ENCODE data around the gene SLC39A11. TPM values are rescaled to one million over a fixed set of nuclear protein-coding genes. Genes with fewer than 3 reads are reported as not detected.

SLC39A11 gene
- polyA plus RNA-seq, 1 of the 3 experiments (the other 2 are of a cell fraction): 23.5 TPM

DNA sequence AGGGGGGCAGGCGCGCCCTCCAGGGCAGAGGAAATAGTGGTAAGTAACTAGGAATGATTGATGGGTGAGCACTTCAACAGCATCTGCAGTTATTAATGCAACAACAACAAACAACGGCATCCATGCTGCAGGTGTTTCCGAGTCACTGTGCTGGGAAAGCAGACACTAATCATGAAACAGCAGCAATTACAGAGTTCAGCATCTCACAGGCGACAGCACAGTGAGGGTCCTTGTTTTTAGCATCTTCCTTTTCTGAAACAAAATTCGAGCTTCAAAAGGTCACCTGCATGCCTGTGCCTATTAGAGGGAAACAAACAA is 191.9 kb downstream of the SLC39A11 start:
- H3K4me1 ChIP-seq (ENCODE audit: control insufficient read depth in 1 of 2, insufficient read depth in 2 of 2, low read depth in 1 of 2, low read length in 1 of 2): peaks cover 0 to 14% of the 10 kb centered on the region in 2 experiments; a peak in 1 of 4 replicates
- no peak overlapping the region for H3K27ac ChIP-seq (ENCODE audit: low read depth in 2 of 2, low read length in 1 of 2)
- no peak overlapping the region for H3K4me3 ChIP-seq (ENCODE audit: low read depth in 2 of 2, low read length in 1 of 2)
- TF ChIP-seq TEAD4 (IDR thresholded peaks at IDR 0.05; ENCODE audit: borderline replicate concordance, insufficient read depth) (no peak), CHD2 (IDR thresholded peaks at IDR 0.05; ENCODE audit: low read length, partially characterized antibody) (no peak), SMC3 (IDR thresholded peaks at IDR 0.05; ENCODE audit: low read depth, low read length) (no peak), ZBTB33 (IDR thresholded peaks at IDR 0.05; ENCODE audit: borderline replicate concordance, low read depth) (no peak), IRF3 (IDR thresholded peaks at IDR 0.05; ENCODE audit: low read depth, low read length) (no peak), GATA2 (CRISPR knock-in tag; IDR thresholded peaks at IDR 0.05) (no peak), EP300 (IDR thresholded peaks at IDR 0.05; ENCODE audit: borderline replicate concordance in 1 of 2, low read depth in 1 of 2, low read length in 1 of 2) (no peak), RFX5 (IDR thresholded peaks at IDR 0.05; ENCODE audit: low read length) (no peak), ELF1 (IDR thresholded peaks at IDR 0.05) (no peak), NRF1 (IDR thresholded peaks at IDR 0.05; ENCODE audit: low read depth, low read length) (no peak), MXI1 (IDR thresholded peaks at IDR 0.05; ENCODE audit: low read depth, low read length) (no peak), JUND (IDR thresholded peaks at IDR 0.05) (no peak), SIN3A (IDR thresholded peaks at IDR 0.05; ENCODE audit: borderline replicate concordance, low read depth, low read length) (no peak), FOSL2 (IDR thresholded peaks at IDR 0.05; ENCODE audit: borderline replicate concordance, low read depth) (no peak)
- TF ChIP-seq, protein P1, sequence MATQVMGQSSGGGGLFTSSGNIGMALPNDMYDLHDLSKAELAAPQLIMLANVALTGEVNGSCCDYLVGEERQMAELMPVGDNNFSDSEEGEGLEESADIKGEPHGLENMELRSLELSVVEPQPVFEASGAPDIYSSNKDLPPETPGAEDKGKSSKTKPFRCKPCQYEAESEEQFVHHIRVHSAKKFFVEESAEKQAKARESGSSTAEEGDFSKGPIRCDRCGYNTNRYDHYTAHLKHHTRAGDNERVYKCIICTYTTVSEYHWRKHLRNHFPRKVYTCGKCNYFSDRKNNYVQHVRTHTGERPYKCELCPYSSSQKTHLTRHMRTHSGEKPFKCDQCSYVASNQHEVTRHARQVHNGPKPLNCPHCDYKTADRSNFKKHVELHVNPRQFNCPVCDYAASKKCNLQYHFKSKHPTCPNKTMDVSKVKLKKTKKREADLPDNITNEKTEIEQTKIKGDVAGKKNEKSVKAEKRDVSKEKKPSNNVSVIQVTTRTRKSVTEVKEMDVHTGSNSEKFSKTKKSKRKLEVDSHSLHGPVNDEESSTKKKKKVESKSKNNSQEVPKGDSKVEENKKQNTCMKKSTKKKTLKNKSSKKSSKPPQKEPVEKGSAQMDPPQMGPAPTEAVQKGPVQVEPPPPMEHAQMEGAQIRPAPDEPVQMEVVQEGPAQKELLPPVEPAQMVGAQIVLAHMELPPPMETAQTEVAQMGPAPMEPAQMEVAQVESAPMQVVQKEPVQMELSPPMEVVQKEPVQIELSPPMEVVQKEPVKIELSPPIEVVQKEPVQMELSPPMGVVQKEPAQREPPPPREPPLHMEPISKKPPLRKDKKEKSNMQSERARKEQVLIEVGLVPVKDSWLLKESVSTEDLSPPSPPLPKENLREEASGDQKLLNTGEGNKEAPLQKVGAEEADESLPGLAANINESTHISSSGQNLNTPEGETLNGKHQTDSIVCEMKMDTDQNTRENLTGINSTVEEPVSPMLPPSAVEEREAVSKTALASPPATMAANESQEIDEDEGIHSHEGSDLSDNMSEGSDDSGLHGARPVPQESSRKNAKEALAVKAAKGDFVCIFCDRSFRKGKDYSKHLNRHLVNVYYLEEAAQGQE (IDR thresholded peaks at IDR 0.05; ENCODE audit: low read depth, low read length): no peak
- POLR2A ChIA-PET: no interaction called here
- H3K4me2 ChIP-seq: no peak overlapping the region
- no peaks in the 10 kb centered on the region; the same call in 1 of the 2 replicates for H3K9me2 ChIP-seq
- no peak for DNase-seq
- H3F3A ChIP-seq (replicated peaks; ENCODE audit: insufficient read depth): no peaks in the 10 kb centered on the region
- H3K9me3 ChIP-seq: no peaks in the 10 kb centered on the region
- H3K36me3 ChIP-seq (replicated peaks in 1 of 2; ENCODE audit: control insufficient read depth in 1 of 2, insufficient read depth in 2 of 2, low read length in 1 of 2): no peaks in the 10 kb centered on the region
- no peaks in the 10 kb centered on the region for H4K20me1 ChIP-seq (ENCODE audit: insufficient read depth)
- no peaks in the 10 kb centered on the region for H3K79me2 ChIP-seq (ENCODE audit: insufficient read depth)
- CTCF ChIA-PET: interaction anchor here (0.9 kb wide), 1 partner anchor 344 kb away, joined by 3 read pairs; no protein-coding TSS in a partner anchor
- 78% methylated on average over 6 of the region's 6 CpGs for WGBS (ENCODE audit: low lambda C conversion rate)
- H2AFZ ChIP-seq (ENCODE audit: low read depth): no peak overlapping the region
- H3K9ac ChIP-seq: no peak overlapping the region
- no peaks in the 10 kb centered on the region for H3K27me3 ChIP-seq (ENCODE audit: insufficient read depth)
